UCSD-AML1 (cell line): Measurements from ENCODE around the gene PRM2.
"Not testable (repeated sequence)": the region's sequence is repeated elsewhere in the genome, so short reads cannot be mapped to it uniquely, and the experiment has no call there.

Experiments used
- DNase-seq: peaks from one replicate; lab custom pipeline; 2025; ENCODE audit not compliant: unreplicated experiment; lab: John Stamatoyannopoulos, UW

The PRM2 gene

GRCh38 chr16:11307639-11308492 lies 31.6 kb upstream of the PRM2 start:
- DNase-seq = no peak

- no peak for DNase-seq
Observed at GRCh38 chr16:11306997-11307638, 30.8 kb upstream of the PRM2 start.

DNA sequence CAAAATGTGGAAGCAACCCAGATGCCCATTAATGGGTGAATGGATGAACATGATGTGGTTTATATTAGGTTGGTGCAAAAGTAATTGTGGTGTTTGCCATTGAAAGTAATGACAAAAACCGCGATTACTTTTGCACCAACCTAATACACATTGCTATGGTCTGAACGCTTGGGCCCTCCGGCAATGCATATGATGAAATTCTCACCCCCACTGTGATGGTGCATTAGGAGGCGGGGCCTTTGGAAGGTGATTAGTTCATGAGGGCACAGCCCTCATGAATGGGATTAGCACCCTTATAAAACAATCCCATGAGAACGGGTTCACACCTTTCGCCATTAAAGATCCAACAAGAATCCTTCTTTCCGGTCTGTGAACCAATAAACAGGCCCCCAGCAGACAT lies 30.1 kb upstream of the PRM2 start:
- no peak for DNase-seq

GRCh38 chr16:11303405-11304138 lies 27.3 kb upstream of the PRM2 start:
- DNase-seq = no peak

DNA sequence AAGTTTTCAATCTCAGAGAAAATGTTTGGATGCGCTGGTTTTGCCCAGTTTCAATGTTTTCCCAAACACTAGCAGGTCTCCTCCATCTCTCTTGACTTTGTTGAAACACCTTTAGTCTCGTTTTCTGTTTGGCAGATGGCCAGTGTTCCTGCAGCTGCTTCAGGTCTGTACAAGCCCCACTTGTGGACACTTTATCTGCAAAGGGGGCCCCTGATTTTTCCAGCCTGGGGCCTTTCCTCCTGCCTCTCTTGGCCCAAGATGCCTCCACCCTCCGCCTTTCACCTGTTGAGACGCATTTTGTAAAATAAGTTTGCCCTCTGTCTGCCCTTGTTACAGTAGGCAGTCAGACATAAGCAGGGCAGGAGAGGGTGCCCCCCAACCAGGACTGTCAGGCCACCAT lies 26.7 kb upstream of the PRM2 start:
- DNase-seq = no peak

GRCh38 chr16:11301645-11302501 lies 25.6 kb upstream of the PRM2 start:
- no peak for DNase-seq

DNA sequence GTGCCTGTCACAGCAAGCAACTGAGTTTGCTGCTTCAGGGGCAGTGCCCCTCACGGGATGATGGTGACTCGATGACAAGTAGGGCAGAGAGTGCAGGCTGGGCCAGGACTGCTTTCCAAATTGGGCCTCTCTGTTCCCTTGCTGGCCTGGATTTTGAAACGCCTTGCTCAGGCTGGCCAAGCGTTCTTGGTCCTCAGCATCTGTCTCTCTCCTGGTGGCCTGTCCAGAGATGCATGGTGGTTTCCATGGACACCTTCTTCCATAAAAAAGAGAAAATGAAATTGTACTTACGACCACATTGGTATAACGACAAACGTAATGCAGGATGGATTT lies 24.2 kb upstream of the PRM2 start:
- DNase-seq = no peak

DNA sequence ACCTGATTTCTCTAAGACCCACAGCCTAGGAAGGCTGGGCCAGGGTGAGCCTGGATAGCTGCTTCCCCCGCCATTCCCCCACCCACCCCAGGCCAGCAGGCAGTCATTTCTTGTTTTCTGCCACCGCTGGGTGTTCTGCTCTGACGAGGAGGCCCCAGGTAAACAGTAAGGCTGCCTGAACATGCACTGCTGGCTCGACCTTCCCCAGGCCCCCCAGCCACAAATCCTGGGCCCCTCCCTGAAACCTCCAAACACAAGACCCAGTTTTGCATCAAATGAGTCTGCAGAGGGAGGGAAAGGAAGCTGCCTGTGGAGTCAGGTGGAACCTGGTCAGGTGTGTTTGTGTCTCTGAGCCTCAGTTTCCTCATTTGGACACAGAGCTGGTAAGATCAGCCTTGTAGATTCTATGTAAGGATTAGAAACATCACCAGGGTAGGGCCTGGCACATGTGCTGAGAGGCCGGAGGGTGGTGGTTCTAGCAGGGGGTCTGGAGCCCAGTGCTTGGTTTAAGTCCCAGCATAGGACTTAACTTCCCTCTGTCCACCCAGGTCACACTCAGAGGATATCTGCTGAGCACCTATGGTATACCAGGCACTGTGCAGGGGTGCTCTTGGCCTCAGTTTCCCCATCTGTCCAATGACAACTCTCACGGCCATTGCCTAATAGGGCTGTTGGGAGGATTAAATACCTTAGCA lies 23.7 kb upstream of the PRM2 start:
- no peak for DNase-seq

GRCh38 chr16:11298950-11299547 lies 22.8 kb upstream of the PRM2 start:
- not testable (repeated sequence) for DNase-seq

- no peak for DNase-seq
Observed at GRCh38 chr16:11298143-11298900, 22.0 kb upstream of the PRM2 start.

DNA sequence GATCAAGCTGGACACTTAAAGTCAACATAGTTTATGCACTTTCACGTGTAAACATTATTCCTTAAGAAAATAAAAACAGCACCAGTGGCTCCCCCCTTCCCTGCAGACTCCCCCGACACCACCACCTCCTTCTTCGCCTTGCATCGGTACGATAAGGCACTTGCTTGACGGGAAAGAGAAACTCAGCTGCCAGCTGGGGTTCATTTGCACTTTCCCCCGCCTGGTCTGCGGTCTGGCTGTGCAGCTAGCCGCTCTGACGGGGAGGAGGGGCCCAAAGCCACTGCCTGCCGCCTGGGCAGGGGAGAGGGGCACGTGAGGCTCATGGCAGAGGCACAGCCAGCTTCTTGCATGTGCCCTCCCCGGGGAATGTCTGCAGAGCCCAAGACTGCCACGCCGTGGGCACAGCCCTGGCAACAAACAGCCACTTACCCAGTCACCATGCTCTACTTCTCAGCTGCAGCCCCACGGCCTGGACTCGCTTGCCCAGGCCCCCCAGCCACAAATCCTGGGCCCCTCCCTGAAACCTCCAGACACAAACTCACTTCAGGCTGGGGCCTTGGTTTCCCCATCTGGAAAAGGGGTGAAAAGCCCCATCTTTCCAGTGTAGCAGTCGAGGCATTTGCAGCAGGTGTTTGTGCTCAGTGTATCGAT lies 21.3 kb upstream of the PRM2 start:
- peak; percentile 87 for DNase-seq

GRCh38 chr16:11296706-11297491 lies 20.6 kb upstream of the PRM2 start:
- no peak for DNase-seq

DNA sequence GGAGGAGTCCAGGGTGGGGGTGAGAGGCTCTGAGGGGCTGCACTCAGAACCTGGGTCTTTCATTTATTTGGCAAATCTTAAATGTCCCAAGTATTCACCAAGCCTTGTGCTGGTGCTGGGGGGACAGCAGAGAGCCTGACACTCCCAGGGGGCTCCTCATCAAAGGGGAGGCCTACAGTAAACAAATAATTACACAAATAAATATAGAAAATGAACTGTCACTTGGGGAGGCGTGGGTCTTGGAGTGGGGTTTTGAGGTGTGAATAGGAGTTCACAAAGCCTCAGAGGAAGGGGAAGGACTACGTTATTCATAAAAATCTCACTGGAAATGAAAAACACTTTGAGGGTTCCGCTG lies 20.0 kb upstream of the PRM2 start:
- no peak for DNase-seq

DNA sequence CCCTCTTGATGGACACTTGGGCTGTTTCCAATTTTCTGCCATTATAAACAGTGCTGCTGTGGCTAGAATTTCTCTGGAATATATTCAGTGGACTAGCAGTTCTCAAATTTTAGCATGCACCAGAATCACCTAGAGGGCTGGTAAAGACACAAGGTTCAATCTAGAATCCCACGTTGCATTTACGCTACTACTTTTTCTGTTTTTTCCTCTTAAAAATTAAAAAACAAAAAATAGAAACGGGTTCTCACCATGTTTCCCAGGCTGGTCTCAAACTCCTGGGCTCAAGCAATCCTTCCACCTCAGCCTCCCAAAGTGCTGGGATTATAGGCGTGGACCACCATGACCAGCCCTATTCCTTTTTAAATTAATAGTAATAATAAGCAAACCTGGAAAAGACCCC lies 19.4 kb upstream of the PRM2 start:
- no peak for DNase-seq

DNA sequence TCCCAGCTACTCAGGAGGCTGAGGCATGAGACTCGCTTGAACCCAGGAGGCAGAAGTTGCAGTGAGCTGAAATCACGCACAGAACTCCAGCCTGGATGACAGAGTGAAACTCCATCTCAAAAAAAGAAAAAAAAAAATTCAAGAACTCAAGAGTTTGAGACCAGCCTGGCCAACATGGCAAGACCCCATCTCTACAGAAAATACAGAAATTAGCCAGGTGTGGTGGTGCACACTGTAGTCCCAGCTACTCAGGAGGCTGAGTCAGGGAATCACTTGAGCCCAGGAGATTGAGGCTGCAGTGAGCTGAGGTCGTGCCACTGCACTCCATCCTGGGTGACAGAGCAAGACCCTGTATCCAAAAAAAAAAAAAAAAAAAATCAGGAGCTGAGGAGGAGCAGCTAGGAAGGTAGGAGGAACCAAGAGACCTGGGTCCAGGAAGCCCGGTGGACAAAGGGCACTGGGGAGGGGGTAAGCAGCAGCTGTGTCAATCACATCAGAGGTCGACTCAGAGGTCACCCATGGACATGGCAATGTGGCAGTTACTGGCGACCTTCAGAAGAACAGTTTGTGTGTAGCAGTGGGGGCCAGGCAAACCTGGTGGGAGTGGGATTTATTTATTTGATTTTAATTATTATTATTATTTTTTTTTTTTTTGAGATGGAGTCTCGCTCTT lies 15.9 kb upstream of the PRM2 start:
- DNase-seq = no peak

DNA sequence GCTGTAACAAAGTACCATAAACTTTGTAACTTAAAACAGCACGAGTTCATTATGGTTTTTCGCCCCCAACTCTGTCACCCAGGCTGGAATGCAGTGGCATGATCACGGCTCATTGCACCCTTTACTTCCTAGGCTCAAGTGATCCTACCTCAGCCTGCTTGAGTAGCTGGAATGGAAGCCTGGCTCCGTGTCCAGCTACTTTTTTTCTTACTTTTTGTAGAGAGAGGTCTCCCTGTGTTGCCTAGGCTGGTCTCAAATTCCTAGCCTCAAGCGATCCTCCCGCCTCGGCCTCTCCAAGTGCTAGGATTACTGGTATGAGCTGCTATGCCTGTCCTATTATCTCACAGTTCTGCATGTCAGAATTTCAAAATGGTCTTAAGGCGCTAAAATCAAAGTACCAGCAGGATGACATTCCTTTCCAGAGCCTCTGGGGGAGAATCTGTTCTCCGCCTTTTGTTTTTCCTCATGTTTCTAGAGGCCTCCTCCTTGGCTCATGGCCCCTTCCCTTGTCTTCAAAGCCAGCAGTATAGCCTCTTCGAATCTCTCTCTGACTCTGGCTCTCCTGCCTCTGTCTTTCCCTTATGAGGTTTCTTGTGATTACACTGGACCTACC lies 14.9 kb upstream of the PRM2 start:
- DNase-seq = no peak
